GM19452 (cell line): ENCODE data around the gene L3MBTL1.
"Not testable (repeated sequence)": the region's sequence is repeated elsewhere in the genome, so short reads cannot be mapped to it uniquely, and the experiment has no call there.

ENCODE experiments used
- ATAC-seq: cut with Tn5 transposase; IDR thresholded peaks from one replicate; pipeline ENCODE4 v1.9.1; 2021; ENCODE audit not compliant: unreplicated experiment

The L3MBTL1 gene

DNA sequence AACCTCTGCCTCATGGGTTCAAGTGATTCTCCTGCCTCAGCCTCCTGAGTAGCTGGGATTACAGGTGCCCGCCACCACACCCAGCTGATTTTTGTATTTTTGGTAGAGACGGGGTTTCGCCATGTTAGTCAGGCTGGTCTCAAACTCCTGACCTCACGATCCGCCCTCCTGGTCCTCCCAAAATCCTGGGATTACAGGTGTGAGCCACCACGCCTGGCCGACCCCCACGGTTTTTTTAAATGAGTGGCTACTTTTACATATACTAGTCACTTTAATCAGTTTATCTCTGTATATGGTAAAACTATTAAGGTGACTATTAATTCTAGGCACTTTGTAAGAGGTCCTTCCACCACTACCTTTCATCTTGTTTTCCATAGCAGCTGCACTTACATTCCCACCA lies 5.5 kb upstream of the L3MBTL1 start:
- ATAC-seq, result not testable (repeated sequence)

DNA sequence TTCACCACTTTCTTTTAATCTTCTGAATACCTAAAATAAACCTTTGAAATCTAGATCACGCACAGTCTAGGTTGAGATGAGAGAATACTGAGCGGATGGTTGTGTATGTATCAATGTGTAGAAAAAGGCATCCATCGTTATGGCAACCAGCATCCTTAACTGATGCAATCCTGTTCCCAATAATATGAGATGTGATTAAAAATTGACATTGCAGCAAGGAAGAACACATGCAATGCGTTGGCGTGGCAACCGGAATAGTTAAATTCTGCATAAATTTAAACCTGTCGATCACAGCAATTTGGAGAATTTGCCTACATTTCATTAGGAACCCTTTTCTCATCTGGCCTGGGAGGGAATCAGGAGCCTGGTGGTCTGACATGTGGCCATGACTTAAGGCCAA lies 1.3 kb upstream of the L3MBTL1 start:
- ATAC-seq, result no peak

DNA sequence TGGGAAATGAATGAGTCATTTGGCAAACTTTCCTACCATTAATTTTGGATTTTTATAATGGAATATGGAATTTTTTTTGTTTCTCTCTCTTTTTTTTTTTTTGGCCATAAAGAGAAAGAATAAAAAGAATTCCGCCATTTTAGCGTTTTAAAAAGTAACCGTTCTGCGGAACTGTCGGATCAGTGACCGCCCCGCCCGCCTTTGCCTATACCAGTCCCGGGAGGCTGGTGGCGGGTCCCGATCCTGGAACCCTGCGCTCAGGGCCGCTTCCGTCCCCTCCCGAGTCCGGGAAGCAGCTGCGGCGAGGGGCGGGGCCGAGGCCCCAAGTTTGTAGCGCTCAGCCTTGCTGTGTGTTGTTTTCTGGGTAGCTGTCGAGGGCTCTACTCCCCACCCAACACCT lies 609 bp downstream of the L3MBTL1 start:
- no peak for ATAC-seq

DNA sequence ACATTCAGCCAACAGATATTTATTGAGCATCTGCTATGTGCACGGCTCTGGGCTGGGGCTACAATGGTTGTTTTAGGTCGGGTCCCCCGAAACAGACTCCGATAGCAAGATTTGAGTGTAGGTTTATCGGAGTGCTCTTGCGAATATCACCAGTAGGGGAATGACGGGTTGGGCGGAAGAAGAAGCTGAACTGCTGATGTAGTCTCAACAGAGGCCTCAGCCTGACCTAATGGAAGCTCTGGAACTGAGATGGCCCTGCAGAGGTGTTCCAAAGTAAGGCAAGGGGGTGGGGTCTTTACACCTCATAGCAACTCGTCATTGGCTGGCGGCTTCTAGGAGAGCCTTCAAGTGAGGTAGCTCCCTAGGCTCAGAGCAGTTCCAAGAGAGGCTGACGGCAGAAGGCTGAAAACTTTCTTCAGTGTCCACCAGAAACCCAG lies 1.1 kb downstream of the L3MBTL1 start:
- no peak for ATAC-seq

DNA sequence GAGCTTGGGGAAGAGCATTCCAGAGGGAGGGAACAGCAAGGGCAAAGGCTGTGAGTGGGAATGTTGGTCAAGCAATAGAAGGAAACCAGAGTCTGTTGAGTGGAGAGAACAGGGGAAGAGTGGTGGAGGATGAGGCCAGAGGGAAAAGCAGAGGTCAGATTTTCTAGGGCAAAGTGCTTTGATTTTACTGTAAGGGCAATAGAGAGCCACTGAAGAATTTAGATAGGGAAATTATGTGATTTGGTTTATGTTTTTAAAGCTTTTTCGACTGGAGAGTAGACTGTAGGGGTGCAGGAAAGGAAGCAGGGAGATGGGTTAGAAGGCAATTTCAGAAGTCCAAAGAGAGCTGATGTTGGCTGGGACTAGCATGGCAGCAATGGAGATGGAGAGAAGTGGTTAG lies 4.4 kb downstream of the L3MBTL1 start:
- no peak for ATAC-seq

DNA sequence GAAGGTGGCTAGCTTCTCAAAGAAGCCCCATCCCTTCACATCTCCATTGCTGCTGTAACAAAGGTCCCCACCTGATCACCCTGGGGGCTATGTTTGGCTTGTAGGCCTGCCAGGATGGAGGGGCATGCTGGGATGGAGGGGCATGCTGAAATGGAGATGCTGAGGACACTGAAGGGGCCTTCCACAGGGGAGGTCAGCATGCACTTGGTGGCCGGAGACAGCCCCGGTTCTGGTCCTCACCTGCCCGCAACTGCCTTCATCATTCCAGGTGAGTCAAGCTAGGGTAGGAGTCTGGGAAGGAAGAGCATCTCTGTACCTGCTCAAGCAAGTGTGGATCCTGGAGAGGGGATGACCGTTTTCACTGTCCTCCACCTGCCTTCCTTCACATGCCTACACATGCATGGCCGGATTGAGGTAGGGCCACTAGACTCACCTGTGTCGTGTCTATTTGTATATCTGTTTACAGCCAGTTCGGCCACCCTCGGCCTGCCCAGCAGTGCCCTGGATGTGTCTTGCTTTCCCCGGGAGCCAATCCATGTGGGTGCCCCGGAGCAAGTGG lies 6.0 kb downstream of the L3MBTL1 start:
- no peak for ATAC-seq

DNA sequence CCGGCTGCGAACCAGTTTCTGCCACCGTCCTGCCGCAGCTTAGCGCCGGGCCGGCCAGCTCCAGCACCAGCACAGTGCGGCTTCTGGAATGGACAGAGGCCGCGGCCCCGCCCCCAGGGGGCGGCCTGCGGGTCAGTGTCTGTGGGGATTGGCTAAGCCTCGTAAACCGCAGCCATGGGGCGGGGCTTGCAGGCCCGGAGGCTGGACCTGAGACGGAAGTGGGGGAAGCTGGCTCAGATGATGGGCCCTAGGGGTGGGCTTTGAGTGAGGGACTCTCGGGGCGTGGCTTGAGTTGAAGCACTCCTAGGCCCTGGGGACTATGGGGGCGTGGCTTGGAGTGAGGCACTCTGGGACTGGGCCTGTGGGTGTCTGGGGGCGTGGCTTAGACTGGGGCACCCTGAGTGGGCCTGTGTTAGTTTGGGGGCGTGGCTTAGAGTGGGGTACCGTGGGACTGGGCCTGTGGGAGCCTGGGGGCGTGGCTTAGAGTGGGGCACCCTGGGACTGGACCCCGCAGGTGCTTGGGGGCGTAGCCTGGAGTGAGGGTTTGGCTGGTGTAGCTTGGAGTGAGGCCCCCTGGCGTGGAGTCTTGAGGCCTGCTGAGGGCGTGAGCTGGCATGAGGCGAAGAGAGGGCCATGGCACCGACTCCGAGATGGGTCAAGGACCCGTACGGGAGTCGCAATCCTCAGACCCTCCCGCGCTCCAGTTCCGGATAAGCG lies 6.6 kb downstream of the L3MBTL1 start:
- peak; percentile 75 for ATAC-seq

DNA sequence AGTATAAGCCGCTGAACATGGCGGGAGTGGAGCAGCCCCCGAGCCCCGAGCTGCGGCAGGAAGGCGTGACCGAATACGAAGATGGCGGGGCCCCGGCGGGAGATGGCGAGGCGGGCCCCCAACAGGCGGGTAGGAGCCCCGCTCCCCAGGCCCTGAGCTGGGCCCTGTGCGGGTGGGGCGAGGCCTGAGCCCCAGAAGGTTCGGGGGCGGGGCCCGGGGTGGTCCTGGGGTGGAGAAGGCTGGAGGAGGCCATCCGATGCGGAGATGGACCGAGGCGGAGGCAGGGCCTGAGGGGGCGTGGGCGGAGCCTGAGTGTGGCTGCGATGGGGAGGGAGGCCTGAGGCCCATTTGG lies 7.1 kb downstream of the L3MBTL1 start:
- peak; percentile 8 for ATAC-seq

DNA sequence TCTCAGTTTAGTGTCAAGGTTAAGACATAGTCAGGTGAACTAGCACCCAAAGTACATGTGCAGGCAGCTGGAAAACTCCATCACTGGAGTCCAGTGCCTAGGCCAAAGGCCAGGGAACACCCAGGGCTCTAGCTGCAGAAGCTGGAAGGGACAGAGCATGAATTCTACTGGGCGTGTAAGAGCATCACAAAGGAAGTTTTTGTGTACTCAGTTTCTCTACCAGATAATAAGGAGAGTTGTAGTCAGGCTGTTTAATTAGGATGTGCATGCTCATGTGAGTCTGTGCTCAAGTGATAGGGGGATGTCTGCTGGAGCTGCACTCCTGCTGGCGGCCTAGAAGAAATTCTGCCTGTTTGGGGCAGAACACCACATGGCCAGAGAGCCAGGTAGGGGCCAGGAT lies 8.1 kb downstream of the L3MBTL1 start:
- ATAC-seq, result no peak

DNA sequence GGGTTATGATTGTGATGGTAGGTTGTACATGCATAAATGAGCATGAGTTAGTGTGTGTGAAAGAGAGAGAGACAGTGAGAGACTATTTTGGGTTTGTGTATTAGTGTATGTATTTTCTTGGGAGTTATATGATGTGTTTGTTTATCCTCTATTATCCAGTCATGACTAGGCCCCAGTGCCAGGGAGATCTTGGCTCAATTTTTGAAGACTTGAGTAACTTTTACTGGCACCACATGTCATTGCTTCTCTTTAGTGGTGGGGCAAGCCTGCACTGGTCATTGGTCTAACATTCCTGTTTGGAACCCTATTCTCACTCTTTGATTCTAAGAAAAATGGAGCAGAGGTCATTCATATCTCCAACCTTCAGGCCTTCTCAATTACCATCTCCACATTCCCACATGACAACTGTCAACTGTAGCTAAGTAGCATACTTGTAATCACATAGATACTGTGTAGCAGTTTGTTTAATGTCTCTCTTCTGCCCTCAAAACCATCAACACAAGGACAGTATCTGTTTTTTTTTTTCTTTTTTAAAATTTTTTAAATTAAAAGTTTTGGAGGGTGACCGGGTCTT lies 8.8 kb downstream of the L3MBTL1 start:
- no peak for ATAC-seq

DNA sequence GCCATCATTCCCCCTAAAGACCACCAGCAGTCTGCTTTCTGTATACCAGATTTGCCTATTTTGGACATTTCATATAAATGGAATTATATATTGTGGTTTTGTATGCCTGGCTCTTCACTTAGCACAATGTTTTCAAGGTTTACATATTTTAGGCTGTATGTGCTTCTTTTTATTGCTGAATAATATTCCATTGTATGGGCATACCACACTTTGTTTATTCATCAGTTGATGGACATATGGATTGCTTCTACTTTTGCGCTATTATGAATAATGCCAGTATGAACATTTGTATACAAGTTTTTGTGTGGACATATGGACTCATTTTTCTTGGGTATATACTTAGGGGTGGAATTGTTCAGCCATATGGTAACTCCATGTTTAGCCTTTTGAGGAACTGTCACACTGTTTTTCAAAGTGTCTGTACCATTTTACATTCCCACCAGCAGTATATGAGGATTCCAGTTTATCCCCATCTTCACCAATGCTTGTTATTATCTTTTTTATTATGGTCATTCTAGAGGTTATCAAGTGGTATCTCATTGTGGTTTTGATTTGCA lies 12.7 kb downstream of the L3MBTL1 start:
- ATAC-seq, result no peak

DNA sequence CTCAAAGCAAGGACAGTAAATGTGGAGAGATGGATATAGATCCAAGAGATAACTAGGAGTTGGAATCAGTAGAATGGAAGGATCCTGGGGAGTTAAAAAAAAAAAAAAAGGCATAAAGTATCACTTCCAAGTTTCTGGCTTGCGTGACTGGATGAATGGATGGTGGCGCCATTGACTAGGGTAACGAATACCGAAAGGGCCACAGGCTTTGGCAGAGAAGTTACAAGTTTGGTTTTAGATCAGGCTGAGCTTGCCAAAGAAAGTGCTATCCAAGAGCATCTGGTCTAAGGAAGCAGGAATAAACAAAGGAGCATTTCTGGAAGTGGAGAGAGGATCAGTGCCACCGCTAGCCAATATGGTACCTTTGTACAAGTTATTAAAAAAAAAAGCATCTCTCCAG lies 17.5 kb downstream of the L3MBTL1 start:
- no peak for ATAC-seq

DNA sequence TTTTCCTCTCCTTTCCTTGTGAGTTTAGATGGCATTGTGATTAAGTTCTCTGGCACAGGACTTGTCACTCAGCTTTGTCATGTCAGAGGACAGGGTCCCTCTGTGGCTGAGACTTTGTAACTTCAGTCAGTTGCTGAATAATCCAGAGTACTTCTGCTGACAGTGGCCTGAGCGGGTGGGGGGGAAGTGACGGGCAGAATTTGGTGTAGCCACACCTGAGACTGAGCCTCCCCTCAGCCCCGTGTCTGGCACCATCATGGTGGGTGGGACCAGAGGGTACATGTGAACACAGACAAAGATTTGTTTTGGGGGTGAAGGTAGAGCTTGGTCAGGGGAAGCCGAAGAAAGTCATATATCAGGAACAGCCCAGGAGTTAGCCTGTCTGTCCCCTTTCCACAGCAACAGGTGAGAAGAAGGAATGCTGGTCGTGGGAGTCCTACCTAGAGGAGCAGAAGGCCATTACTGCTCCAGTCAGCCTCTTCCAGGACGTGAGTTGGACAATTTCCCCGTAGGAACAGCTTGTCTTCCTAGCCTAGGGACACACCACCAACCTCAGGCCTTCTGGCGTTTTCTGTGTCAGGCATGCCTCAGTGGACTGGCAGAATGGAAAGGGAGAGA lies 20.9 kb downstream of the L3MBTL1 start:
- ATAC-seq, result no peak

DNA sequence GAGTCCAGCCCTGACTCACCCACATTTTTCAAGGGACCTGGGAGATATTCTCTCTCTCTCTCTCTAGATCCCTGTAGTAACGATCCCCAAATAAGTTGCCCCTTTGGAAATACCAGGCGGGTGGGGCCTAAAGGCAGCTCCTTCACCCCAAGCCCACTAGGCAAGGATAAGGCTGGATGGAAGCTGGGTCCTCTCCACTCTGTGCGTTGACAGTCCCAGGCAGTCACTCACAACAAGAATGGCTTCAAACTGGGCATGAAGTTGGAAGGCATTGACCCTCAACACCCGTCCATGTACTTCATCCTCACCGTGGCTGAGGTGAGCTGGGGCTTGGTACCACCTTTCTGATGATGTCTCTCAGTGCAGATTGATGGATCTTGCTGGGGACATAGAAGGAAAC lies 21.6 kb downstream of the L3MBTL1 start:
- ATAC-seq, result no peak

DNA sequence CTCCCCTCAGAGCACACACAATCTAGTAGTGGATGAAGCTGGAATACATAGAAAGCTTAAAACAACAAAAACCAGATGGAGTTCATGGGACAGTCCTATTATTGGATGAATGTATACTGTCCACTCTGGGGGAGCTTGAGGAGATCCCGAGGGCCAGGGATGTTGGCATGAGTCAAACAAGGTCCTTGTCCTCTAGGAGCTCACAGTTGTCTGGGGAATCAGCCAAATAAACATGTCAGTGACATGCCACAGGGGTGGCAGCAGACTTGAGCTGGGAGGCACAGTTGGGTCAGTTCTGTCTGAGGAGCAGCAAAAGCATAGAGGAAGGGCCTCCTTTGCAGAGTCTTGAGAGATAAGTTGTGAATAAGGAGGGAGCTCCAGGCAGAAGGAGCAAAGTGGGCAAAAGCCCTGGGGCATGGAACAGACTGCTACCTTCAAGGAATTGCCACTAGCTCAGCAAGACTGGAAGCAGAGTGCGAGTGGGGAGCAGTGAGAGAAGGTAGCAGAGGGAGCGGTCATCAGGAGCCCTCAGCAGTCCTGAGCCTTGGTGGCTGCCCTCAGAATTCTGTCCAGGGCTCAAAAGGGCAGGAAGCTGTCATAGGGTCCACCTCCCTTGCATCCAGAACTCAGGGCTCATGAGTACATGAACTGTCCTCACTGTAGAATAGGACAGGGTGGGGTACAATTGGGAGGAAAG lies 22.1 kb downstream of the L3MBTL1 start:
- ATAC-seq, result no peak

DNA sequence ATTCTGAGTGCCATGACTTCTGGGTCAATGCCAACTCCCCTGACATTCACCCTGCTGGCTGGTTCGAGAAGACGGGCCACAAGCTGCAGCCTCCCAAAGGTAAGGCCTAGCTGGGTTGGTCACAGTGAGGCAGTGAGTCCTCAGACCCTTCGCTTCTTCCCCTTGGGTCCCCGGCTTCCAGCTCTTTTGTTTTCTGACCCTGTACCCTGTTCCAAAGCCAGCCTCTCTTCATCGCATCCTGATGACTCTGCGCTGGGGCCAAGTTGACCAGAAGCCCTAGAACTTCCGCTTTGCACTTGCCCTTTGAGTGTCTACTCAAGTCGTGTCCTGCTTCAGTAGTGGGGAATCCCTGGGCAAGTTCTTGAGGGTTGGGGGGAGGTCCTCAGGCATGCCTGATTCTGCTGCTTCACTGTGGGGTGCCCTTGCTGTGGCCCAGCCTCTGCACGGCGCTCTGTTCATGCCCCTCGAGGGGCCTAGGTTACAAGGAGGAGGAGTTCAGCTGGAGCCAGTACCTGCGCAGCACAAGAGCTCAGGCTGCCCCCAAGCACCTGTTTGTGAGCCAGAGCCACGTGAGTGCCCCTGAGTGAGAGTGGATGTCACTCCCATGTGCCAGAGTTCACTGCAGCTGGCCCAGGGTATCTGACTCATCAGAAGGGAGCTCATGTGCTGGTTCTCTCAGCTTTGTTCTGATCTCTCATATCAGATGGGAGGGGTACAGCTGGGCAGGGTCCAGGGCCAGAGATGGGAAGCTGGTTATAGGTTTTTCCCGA lies 23.0 kb downstream of the L3MBTL1 start:
- ATAC-seq, result no peak

DNA sequence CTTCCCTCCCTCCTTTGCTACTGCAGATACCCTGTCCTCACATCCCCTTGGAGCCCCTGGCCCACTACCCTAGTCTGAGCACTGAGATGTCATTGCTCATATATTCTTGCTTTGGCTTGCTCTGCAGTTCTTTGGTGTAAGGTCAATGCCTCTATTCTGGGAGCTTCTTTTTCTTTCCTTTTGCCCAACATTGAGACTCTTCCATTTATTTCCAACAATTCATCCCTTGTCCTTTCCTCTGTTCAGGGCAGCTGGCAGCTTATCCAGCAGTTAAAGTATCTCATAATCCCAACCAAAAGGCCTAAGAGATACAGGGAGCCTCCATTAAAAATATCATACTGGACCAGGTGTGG lies 23.6 kb downstream of the L3MBTL1 start:
- ATAC-seq, result no peak

DNA sequence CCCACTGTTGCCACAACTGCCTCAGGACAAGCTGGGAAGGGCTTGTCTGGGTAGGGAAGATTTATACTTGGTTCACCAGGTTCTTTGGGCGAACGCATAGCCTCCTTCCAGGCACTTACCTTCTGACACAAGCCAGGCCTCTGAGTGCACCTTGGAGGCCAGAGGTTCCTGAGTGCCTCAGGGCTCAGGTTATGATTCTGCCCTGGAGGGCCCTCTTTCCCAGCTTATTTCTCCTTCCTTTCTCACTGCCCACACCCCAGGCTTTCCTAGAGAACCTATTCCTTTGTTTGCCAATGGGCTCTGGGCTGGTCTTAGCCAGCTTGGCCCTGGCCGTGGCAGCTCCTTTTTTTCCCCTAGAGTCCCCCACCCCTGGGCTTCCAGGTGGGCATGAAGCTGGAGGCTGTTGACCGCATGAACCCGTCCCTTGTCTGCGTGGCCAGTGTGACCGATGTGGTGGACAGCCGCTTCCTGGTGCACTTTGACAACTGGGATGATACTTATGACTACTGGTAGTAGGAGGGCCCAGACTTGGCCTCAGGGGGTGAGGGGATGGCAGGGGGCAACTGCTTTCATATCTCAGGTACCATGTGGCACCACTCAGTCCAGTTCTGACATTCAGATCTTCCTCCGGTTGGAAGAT lies 25.0 kb downstream of the L3MBTL1 start:
- ATAC-seq, result no peak

DNA sequence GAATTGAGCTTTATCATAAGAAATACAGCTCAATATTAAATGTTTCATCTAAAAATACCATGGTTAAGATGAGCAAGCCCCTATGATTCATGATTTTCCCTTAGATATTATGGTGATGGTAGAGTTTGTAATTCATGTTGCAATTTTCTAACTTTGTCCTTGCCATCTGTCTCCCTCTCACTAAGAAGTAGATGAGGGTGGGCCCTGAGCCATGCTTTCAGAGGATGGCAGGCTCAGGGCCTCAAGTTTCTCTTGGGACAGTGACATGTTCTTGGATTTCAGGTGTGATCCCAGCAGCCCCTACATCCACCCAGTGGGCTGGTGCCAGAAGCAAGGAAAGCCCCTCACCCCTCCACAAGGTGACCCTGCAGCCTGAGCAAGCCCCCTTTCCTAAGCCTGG lies 25.6 kb downstream of the L3MBTL1 start:
- no peak for ATAC-seq

DNA sequence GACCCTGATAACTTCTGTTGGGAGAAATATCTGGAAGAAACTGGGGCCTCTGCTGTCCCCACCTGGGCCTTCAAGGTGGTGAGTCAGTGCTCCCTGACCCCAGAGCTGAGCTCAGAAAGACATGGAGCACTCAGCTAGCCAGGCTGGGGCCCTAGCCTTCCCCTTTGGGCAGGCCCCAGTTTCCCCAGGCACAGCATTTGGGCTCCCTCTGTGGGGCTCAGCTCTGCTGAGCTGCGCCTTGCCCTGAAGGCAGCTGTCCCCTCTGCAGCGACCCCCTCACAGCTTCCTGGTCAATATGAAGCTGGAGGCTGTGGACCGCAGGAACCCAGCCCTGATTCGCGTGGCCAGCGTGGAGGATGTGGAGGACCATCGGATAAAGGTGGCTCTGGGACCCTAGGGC lies 26.5 kb downstream of the L3MBTL1 start:
- no peak for ATAC-seq
